SK-N-MC (cell line): Measurements from ENCODE around the gene MYOF.

Experiments
- EZH2 ChIP-seq: fragments of 200-600 bp; sonication (generic); IDR thresholded peaks from one replicate; pipeline ENCODE4 v1.6.1; 2017; ENCODE audit warnings: antibody characterized with exemption
- FOXP2 ChIP-seq: optimal IDR thresholded peaks from 2 replicates; pipeline ENCODE3; 2011; ENCODE audit warnings: mild to moderate bottlenecking, moderate library complexity; ENCODE audit not compliant: insufficient read depth; ENCODE audit errors: extremely low read length, control extremely low read depth
- POLR2AphosphoS5 ChIP-seq: IDR thresholded peaks from 2 replicates; pipeline ENCODE4 v1.6.1; 2012; ENCODE audit warnings: mild to moderate bottlenecking, low read depth, low read length, borderline replicate concordance

DNA sequence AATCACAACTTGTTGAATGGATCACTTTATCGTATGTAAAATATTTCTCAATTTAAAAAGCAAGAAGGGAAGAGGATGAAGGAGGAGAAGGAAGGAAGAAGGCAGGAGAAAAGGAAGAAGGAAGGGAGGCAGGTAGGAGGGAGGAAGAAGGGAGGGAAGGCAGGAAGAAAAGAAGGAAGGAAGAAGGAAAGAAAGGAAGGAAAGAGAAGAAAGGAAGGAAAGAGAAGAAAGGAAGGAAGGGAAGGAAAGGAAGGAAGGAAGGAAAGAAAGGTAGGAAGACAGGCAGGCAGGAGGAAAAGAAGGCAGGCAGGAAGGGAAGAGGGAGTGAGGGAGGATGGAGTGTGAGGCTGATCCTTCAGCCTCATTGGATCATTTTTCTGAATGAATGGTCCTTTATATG lies 145.5 kb downstream of the MYOF start:
- TF ChIP-seq POLR2AphosphoS5 (no peak), EZH2 (no peak), FOXP2 (no peak)
